ENCODE data around the gene ERFE.
"Not testable (repeated sequence)": the region's sequence is repeated elsewhere in the genome, so short reads cannot be mapped to it uniquely, and the experiment has no call there.

Gene ERFE

DNA sequence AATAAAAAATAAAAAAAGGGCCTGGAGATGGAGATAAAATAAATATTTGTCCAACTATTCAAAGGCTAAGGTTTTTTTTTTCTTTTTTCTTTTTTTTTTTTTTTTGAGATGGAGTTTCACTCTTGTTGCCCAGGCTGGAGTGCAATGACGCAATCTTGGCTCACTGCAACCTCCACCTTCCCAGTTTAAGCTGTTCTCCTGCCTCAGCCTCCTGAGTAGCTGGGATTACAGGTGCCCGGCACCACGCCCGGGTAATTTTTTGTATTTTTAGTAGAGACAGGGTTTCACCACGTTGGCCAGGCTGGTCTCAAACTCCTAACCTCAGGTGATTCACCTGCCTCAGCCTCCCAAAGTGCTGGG lies 12.3 kb downstream of the ERFE start:
- DNase-seq: not testable (repeated sequence)

DNA sequence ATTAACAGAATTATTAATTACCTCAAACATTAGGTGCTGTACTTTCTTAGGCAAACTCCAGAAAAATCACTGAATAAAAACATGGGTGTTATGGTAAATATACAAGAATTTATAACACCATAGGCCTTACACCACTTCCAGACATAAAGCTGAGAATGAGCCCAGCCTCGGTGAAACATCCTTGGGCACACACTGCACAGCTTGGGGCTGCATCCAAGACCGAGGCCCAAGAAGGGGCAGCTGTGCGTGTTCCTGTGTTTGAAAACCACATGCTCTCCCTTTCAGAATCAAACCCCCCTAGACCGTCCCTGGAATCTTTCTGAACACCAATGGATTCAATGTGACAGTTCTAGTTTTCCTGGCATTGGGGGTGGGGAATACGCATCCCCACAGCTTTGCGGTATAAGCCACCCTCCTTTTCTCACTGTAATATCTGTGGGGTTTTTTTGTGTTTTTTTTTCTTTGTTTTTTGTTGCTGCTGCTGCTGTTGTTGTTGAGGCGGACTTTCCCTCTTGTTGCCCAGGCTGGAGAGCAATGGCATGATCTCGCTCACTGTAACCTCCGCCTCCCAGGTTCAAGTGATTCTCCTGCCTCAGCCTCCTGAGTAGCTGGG lies 12.9 kb downstream of the ERFE start:
- DNase-seq: no peak

DNA sequence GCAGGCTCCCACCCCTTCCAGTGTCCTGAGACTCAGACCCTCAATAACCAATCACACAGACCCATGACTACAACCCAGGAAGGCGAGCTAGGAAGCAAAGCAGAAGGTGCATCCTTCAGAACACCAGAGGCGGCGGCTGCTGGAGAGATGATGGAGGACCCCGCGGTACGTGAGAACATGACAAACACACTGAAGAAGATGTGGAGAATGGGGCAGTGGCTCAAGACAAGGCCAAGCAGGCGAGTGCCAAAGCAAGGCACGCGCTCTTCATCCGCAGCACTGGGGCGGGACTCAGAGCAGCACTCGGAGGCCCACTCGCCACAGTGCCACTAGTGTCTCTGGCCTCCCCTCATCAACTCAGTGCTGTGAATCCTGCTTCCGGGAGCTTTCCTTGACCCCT lies 13.7 kb downstream of the ERFE start:
- no peak for DNase-seq

DNA sequence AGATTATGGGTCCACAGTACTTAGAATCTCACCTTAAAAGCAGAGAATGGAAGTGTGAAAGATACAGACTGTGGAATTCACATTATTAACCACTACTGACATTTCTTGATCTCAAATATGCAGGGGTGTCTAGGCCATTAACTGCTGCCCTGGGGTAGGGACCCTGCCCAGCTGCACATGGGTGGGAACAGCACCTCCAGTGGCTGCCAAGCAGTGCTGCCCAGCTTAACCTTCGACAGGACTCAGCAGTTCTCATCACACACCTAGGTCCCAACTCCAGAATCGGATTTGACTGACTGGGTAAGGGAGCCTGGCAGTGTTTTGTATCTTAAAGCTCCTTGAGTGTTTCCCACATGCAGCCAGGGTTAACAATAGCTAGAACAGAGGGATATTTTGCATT lies 14.9 kb downstream of the ERFE start:
- no peak for DNase-seq

DNA sequence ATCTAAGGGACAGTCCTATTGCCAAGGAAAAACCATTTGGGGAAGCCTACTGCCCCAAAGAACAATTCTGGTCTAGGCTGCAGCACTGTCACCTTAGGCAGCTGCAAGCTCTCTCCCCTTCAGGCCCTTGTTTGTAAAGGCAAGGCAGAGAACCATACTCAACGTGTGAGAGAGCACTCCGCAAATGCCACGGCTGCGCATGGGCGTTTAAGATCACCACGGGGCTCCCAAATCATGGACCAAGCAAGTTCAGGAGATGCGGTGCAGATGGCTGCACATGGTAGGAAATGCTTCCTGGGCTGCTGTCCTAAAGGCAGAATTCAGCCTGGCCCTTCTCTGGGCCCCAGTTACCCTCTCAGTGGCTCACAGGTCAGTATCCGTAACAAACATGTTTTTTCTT lies 15.5 kb downstream of the ERFE start:
- DNase-seq: no peak

DNA sequence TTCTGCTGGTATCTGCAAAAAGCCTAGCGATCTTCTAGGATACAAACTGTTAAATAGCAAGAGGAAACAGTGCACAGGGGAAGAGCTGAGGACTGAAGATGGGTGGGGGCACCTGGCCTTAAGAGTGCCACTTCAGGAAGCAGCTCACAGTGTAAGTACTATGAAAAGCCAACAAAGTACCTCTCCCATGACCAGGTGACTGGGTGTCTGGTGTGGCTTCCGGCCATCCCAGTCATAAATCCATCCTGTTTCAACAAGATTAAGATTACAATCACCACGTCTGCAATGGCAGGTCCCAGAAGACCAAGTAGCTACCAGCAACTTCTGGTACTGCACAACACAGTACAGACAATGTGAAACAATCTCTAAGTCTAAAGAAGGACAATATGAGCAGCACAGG lies 15.9 kb downstream of the ERFE start:
- no peak for DNase-seq

DNA sequence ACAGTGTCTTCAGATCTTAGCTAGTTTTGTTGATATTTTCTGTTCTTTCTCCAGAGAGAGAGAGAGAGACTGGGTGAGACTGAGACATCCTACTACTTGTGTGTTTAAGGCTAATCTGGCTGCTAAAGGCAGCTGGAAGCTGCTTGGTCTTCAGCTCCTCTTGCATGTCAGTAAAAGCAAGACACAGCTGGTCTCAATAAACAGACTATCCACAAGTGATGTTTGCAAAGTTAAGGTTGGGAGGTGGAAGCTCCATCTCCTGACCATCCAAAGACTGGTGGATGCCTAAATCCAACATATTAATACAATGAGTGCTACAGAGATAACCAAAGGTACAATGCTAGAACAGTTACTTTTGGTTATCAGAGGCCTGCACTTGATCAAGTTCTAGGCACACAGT lies 17.8 kb downstream of the ERFE start:
- no peak for DNase-seq

DNA sequence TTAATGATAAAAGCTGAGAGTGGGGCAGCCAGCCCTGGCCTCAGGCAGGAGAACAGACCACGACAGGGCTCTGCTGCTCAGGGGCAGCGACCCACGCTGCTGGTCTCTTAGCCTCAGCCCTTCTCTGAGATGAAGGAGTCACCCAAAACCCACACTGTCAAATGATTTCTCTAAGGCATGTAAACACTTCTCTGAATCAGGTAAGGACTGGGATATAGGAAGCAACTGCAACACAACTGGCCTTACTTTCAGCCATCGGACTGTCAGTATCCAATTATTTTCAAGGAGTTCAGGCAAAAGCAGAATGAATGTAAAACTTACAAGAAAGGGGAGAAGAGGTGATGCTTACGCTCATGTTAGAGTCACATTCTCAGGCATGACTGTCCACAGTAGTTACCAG lies 21.8 kb downstream of the ERFE start:
- no peak for DNase-seq

DNA sequence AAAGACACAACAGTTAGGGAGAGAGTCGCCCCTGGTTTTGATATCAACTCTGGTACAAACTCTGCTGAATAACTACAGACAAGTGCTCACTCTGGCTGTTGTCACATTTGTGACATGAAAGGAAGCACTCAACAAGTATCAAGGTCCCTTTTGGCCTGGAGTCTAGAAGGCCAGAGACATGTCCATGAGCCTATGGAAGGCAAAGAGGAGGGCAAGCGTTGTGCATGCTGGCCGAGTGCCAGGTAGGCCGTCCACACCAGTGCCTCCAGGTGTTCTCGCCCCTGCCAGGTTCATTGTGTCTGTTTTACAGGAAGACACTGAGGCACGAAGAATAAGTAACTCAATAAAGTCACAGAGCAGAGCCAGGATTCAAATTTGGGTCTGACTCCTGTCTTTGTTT lies 23.6 kb downstream of the ERFE start:
- DNase-seq: no peak

DNA sequence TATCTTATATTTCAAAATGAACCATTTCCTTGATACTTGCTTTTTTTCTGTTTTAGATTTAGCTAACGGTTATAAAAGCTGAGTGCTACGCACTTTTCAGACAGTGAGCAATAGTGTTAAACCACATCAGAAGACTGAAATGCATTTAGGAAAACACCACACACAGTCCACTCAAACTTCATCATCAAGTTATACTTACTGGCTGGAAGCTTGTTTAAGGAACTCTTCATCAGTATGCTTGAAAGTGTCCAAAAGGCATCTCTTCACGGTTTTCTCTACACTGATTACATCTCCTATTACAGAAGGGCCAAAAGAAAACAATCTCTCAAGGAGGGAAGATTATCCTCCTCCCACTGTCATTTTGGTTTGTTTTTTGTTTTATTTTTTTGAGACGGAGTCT lies 25.1 kb downstream of the ERFE start:
- DNase-seq: no peak

DNA sequence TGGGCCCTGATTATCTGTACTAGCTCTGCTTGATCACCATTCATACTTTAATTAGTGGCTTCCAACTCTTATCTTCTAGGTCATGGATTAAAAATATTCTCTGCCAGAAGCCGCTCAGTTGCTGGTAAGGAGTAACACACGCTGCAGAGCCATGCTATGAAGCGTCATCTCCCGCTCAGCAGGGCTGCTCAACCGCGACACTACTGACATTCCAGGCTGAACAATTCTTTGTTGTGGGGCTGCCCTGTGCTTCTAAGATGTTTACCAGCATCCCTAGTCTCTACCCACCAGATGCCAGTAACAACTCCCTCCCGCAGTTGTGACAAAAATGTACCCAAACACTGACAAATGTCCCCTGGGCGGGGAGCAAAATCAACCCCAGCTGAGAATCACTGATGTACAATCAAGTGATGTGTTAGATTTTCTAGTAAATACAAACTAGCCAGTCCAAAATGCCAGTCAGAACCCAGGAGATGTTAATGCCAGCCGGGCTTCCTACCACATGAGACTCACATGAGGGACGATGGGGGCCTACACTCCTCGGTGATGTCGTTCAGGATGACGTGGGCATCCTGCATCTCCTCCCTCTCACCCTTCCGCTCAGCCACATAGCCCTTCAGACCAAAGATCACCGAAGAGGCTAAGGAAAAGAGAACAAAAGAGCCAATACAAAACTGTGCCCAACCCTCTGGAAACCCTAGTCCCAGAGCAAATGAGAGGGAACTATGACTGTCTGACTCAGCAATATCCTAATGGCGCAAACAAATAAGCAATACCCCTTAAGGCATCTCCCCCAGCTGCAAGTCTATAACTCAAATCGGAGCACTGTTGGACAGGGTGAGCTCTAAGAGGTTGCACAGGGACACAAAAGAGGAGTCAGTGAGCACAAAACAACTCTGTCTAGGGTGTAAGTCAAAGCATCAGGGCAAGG lies 29.1 kb downstream of the ERFE start:
- no peak for DNase-seq

DNA sequence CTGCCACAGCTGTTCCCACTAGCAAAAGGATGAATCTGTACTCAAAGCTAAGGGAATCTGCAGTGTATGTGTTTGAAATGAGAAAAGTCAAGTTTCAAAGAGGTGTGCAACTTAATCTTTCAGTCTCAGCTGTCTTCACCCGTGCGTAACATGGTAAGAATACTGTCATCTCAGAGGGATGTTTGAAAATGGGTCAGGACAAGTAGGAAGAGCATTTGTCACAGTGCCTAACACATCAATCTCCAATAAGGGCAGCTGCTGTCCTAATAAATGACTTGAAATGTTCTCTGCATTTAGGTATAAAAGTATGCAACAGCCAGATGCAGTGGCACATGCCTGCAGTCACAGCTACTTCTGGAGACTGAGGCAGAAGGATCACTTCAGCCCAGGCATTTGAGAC lies 31.7 kb downstream of the ERFE start:
- no peak for DNase-seq

DNA sequence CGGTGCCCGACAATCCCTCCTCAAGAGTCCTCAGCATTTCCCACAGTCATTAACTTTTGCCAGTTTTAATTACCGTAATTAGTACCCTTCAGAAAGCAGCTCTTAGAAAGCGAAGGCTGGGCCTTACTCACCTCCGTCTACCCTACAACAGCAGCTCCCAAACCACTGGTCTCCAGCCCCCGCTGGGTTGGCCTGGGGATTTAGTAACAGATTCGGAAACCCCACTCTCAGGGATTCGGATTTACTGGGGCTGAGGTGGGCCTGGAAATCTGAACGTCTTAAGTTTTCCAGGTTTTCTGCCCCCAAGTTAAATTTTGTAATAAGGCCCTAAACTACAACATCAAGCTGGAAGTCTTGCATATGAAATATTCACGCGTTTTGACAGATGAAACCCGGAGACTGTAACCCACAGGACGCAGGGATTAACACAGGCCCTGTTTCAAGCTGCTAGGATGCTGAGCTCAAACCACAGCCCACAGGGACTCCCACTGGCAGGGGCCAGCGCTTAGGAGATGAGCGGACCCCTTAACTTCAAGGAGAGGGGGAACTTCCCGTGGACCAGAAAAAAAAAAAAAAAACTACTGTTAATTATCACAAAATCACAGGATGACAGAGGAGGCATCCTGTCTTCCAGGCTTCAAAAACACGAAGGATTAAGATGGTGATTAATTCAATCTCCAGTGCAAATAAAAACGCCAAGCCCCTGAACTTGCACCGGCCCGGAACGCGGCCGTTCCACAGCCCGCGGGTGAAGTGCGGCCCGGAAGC lies 43.7 kb downstream of the ERFE start:
- DNase-seq: no peak

DNA sequence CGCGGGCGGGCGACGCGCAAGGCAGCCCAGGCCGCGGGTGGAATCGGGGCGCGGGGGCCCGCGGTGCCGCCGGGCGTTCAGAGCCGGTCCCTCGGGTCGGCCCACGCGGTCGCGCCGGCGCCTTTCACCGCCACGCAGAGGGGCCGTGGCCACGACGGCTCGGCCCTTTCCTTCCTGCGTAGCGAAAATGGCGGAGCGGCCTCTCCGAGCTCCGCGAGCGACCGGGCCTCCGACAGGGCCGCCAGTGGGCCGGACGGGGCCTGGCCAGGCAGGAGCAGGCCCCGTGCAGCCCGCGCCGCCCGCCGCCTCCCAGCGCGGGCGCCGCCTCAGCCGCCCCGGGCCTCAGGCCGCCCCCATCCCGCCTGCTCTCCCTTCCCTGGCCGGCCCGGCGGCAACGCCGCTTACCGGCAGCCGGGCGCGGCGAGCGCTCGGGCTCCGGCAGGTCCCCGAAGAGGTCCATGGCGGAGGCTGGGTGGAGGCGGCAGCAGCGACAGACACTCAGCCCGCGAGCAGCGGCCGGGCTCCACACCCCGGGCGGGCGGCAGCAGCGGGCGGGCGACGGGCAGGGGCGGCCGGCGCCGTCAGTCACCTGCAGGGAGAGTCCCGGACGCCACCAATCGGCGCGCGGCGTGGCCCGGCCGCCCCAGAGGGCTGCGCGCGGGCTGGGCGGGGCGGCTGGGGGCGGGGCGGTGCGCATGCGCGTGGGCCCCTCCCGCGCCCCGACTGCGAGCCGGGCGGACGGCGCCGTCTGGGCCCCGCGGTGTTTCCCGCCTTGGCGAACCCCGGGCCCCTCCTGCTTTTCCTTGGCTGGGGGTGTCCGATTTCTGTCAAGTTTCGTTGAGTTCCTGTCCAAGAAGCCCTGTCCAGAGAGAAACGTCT lies 44.6 kb downstream of the ERFE start, which contains the start of gene ILKAP:
TSS of gene ILKAP (minus strand) at position 602 of the 879 bp plus-strand sequence. CDS start at position 460, 142 bp downstream.
- peak; percentile 82 for DNase-seq

DNA sequence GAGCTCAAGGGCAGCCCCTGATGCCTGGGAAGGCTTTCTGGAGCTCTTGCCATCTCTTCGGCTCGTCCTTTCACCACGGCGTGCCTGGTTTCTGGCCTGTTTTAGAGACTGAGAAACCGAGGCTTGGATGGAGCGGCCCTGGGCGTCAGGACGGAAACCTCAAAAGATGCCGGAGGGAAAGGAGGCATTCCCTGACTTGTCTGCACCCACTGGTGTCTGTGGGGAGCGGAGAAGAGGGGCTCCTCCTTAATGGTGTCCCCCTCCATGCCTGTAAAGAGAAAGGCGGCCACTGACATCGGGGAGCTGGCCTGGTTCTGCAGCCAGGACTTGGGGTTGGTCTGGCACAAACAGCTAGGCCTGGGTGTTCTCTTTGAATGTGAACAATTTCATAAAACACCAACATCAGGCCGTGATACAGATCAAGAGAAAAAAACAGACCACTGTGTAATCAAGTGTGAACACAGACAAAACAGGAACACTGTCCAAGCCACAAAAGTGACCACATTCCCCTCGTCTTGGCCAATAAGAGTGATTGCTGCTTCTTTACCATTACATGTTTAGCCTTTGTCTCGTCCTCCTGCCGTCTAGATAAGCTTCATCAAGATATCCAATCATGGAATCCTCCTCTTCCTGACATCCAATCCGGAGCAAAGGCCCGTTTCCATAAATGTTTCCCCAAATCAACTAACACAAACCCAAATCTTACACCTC lies 45.4 kb downstream of the ERFE start:
- DNase-seq: no peak

DNA sequence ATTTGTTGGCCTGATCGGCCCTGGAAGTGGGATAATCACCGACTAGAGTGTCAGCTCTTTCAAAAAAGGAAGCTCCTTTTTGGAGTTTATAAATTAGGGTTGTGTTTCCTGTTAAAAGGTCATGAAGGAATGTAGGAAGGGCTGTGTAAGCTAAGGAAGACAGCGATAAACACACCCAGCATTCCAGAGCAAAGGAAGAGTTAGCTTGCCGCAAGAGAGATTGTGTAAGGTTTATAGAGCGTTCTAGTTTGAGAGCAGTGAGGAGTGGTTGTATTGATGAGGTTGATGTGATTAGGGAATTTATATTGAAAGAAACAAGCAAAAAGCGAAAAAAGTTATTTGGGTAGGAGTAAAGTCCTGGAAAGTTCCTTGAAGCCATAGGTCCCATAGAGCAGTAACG lies 48.2 kb downstream of the ERFE start:
- DNase-seq: no peak

DNA sequence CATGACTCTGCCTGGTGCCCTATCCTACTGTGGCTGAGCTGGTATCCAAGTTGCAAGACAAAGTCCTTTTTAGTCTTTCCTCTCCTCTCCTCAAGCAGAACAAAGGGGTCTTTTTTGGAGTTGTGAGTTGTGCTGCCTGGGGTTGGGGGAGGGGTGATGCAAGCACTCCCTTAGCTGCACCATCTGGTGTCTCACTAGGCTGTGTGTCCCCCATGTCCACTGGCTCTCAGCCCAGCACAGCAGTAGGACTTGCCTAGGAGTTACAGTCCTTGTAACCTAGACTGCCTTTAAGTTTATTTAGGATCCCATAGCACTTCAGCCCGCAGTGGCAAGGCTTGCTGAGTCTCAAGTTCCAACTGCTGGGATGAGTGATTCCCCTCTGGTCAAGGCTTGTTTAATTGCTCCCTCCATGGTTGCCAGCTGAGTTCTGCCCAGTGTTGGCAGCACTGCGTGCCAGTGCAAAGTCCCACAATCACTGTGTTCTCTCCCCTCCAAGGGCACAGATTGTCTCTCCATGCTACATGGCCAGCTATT lies 57.9 kb downstream of the ERFE start:
- no peak for DNase-seq

Measured in activated T-cell treated with anti-CD3 and anti-CD28 coated beads for 4 hours (primary cell).